Measurements from ENCODE around the gene PPP2R2C.

Gene PPP2R2C

GRCh38 chr4:6424425-6424824 lies 48.0 kb downstream of the PPP2R2C start:
- no peak for DNase-seq (ENCODE audit: low read depth)

- DNase-seq (ENCODE audit: low read depth) = no peak
Measured at GRCh38 chr4:6423575-6423974, 48.8 kb downstream of the PPP2R2C start.

GRCh38 chr4:6422866-6423265 lies 49.5 kb downstream of the PPP2R2C start:
- no peak for DNase-seq (ENCODE audit: low read depth)

GRCh38 chr4:6422105-6422504 lies 50.3 kb downstream of the PPP2R2C start:
- DNase-seq (ENCODE audit: low read depth) = no peak

GRCh38 chr4:6421397-6421796 lies 51.0 kb downstream of the PPP2R2C start:
- DNase-seq (ENCODE audit: low read depth) = no peak

GRCh38 chr4:6420972-6421371 lies 51.4 kb downstream of the PPP2R2C start:
- no peak for DNase-seq (ENCODE audit: low read depth)

- no peak for DNase-seq (ENCODE audit: low read depth)
Measured at GRCh38 chr4:6420036-6420435, 52.4 kb downstream of the PPP2R2C start.

GRCh38 chr4:6419452-6420028 lies 52.9 kb downstream of the PPP2R2C start:
- DNase-seq (ENCODE audit: low read depth) = no peak

- no peak for DNase-seq (ENCODE audit: low read depth)
Measured at GRCh38 chr4:6418193-6418755, 54.1 kb downstream of the PPP2R2C start.

- no peak for DNase-seq (ENCODE audit: low read depth)
Measured at GRCh38 chr4:6417516-6418050, 54.8 kb downstream of the PPP2R2C start.

GRCh38 chr4:6416518-6417286 lies 55.7 kb downstream of the PPP2R2C start:
- no peak for DNase-seq (ENCODE audit: low read depth)

GRCh38 chr4:6415031-6415705 lies 57.2 kb downstream of the PPP2R2C start:
- DNase-seq (ENCODE audit: low read depth) = no peak

GRCh38 chr4:6414578-6414977 lies 57.8 kb downstream of the PPP2R2C start:
- DNase-seq (ENCODE audit: low read depth) = no peak

GRCh38 chr4:6410664-6411063 lies 61.8 kb downstream of the PPP2R2C start:
- no peak for DNase-seq (ENCODE audit: low read depth)

GRCh38 chr4:6410068-6410467 lies 62.3 kb downstream of the PPP2R2C start:
- DNase-seq (ENCODE audit: low read depth) = no peak

GRCh38 chr4:6409381-6409780 lies 63.0 kb downstream of the PPP2R2C start:
- no peak for DNase-seq (ENCODE audit: low read depth)

- no peak for DNase-seq (ENCODE audit: low read depth)
Measured at GRCh38 chr4:6408263-6408662, 64.2 kb downstream of the PPP2R2C start.

GRCh38 chr4:6405397-6405706 lies 67.1 kb downstream of the PPP2R2C start:
- no peak for DNase-seq (ENCODE audit: low read depth)

- no peak for DNase-seq (ENCODE audit: low read depth)
Measured at GRCh38 chr4:6404611-6405396, 67.6 kb downstream of the PPP2R2C start.

GRCh38 chr4:6403400-6403685 lies 69.1 kb downstream of the PPP2R2C start:
- no peak for DNase-seq (ENCODE audit: low read depth)

- no peak for DNase-seq (ENCODE audit: low read depth)
Measured at GRCh38 chr4:6402566-6403399, 69.6 kb downstream of the PPP2R2C start.
